ENCODE results near the gene DHRS2. TPM values are rescaled to one million over a fixed set of nuclear protein-coding genes. Genes with fewer than 3 reads are reported as not detected.

The DHRS2 gene
- polyA plus RNA-seq, 4 donors, result 2.0 to 121 (median 57.1) TPM

DNA sequence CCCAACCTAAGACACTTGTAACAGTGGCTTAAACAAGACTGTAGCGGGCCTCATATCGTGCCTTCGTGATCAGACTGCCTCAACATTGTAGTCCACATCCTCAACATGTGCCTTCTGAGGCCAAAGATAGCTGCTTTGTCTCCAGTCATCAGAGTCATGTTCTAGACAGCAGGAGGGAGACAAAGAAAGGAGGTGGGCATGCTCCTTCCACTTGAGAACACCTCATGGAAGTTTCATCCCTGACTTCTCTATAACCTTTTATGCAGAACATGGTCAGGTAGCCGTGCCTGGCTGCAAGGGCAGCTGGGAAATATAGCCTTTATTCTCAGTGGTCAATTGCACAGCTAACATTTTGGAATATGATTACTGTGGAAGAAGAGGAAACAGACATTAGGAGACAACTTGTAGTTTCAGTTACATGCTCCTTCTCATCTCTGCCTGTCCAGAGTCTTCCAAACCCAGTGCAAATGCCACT, 25.3 kb upstream of the DHRS2 start:
- no peak for DNase-seq (ENCODE audit: low read depth in 4 of 4, low spot score in 3 of 4)

GRCh38 chr14:23612354-23612732, 23.8 kb upstream of the DHRS2 start:
- DNase-seq (ENCODE audit: low read depth in 4 of 4, low spot score in 3 of 4), result no peak

DNA sequence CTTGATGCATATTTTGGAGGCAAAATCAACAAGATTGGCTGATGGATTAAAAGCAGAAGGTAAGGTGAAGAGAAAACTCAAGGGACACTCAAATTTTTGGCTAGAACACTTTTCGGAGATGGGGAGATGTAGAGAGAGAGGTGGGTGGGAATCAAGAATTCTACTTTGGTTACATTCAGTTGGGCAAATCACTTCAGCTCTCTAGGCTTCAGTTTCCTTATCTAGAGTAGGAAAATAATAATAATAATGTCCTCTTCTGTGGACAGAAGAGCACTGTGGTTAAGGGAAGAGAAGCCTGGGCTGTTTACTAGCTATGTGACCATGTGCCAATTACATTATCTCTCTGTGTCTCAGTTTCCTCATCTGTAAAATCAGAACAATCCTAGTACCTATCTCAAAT, 23.4 kb upstream of the DHRS2 start:
- DNase-seq (ENCODE audit: low read depth in 4 of 4, low spot score in 3 of 4), result no peak

DNA sequence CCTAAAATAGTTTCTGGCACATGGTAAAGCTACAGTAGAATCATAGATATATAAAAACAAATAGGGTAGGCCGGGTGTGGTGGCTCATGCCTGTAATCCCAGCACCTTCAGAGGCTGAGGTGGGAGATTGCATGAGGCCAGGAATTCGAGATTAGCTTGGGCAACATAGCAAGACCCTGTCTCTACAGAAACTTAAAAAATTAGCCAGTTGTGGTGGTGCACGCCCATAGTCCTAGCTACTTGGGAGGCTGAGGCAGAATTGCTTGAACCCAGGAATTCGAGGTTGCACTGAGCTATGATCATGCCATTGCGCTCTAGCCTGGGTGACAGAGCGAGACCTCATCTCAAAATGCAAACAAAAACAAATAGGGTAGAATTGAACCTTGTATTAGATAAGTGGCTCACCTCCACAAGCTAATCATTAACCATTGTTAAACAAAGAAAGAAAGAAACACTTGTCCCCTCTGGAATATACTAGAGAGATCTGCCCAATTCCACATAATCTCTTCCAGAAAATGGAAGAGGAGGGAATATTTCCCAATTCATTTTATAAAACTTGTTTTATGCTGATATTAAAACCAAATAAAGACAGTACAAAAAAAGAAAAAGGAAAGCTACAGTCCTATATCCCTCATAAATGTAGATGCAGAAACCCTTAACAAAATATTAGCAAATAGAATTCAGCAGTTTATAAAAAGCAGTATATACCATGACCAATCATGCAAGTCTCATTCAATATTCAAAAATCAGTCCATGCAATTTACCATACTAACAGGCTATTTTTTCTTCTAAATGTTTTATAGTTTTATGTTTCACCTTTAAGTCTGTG, 22.7 kb upstream of the DHRS2 start:
- DNase-seq (ENCODE audit: low read depth in 4 of 4, low spot score in 3 of 4), result no peak

DNA sequence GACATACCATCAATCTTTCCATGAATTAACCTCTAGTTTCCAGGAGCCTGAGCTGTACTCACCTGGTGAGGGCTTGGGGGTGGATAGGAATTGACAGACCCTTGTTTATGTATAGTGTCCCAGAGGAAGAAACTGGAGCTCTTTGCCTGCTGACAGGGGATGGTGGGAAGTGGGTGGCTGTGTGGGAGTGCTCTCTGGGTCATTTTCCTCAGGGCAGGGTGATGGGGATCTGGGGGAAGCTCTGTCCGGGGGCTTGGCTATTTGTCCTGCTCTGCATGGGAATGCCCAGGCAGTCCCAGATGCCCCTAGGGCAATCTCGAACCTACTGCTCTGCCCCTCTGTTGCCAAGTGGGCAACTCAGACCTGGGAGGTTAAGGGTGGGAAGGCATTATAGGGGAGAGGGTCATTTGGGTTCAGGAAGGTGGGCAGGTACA, 21.8 kb upstream of the DHRS2 start:
- no peak for DNase-seq (ENCODE audit: low read depth in 4 of 4, low spot score in 3 of 4)

DNA sequence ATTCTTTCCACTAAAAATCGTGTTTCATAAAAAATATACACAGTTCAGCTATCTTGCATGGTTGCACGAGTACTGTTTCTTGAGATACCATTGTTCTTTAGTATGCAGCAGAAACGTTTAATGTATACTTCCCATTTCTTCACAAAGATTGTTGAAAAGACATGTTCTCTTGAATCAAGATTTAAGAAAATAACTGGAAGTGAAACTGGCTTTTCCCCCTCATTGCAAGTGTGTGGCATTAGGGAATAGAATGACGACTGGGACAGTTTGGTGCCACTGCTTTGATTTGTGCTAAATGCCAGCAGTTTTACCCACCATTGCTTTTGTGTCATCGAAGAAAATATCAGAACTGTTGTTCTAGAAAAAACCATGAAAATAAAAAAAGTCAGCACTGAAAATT, 20.3 kb upstream of the DHRS2 start:
- DNase-seq (ENCODE audit: low read depth in 4 of 4, low spot score in 3 of 4), result no peak

GRCh38 chr14:23617539-23617938, 18.6 kb upstream of the DHRS2 start:
- DNase-seq (ENCODE audit: low read depth in 4 of 4, low spot score in 3 of 4), result no peak

DNA sequence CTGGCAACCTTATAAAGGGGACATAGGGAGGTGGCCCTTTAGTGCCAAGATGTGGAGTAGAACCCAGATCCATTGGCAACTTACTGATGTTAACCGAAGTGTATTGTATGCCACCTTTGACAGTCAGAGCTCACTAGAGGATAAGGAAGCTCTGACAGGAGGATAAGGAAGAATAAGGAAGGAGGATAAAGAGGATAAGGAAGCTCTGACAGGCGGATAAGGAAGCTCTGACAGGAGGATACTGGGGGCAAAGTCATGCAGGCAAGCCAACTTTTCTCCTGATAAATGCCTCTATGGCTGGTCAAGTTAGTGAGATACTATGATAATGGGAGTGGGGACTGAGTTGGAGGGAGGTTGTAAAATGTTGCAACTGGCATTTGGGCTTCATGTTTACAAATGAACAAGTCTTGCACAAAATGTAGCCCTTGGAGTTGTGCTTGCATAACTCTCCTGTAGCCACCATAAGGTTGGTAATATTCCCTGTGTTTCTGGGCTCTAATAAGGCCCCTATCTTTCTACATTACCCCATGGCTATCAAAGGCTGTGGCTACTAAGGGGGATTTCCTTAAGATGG, 17.7 kb upstream of the DHRS2 start:
- no peak for DNase-seq (ENCODE audit: low read depth in 4 of 4, low spot score in 3 of 4)

- no peak for DNase-seq (ENCODE audit: low read depth in 4 of 4, low spot score in 3 of 4)
These were observed 15.9 kb upstream of the DHRS2 start for GRCh38 chr14:23620177-23620702.

GRCh38 chr14:23621204-23621931, 14.8 kb upstream of the DHRS2 start:
- no peak for DNase-seq (ENCODE audit: low read depth in 4 of 4, low spot score in 3 of 4)

- DNase-seq (ENCODE audit: low read depth in 4 of 4, low spot score in 3 of 4), result no peak
These were observed 14.0 kb upstream of the DHRS2 start for GRCh38 chr14:23621932-23622730.

GRCh38 chr14:23622990-23623389, 13.2 kb upstream of the DHRS2 start:
- no peak for DNase-seq (ENCODE audit: low read depth in 4 of 4, low spot score in 3 of 4)

GRCh38 chr14:23623962-23624361, 12.2 kb upstream of the DHRS2 start:
- DNase-seq (ENCODE audit: low read depth in 4 of 4, low spot score in 3 of 4), result no peak

DNA sequence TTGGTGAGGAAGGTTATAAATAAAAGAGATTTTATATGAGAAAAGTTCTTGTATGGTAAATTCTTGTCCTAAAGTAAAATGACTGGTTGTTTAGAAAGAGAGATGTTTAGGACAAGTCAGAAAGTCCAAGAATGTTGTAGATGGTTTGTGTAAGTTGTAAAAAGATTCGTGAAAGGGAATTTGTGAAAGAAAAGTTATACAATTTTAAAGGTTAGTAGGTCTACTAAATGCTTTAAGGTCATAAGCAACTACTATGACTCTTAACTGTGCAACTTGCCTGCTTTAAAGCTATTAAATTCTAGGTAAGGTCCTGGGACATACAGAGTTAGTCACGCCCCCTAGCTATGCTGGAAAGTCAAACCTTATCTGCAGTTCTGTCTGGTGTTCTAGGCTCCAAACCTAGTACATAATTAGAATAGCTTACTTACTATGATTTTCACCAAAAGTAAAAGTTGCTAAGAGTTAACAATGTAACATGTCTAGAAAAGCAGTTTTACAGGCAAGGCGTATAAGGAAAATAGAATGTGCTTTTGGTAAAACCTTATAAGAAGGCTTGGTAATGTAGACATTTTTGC, 11.2 kb upstream of the DHRS2 start:
- DNase-seq (ENCODE audit: low read depth in 4 of 4, low spot score in 3 of 4), result no peak

- no peak for DNase-seq (ENCODE audit: low read depth in 4 of 4, low spot score in 3 of 4)
These were observed 9.2 kb upstream of the DHRS2 start for GRCh38 chr14:23626946-23627345.

DNA sequence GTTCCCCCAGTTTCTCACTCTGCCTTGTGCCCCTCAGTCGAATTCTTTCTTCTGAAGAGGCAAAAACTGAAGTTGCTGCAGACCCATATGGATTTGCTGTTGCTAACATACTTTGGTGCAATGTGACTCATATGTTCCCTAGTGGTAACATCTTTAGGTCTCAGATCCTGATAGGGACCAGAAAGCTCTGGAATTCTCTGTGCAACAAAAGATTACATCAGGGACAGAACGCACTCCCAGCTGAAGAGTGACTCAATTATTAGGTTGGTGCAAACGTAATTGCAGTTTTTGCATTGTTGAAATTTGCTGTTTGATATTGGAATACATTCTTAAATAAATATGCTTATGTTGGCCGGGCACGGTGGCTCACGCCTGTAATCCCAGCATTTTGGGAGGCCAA, 8.2 kb upstream of the DHRS2 start:
- no peak for DNase-seq (ENCODE audit: low read depth in 4 of 4, low spot score in 3 of 4)

GRCh38 chr14:23629204-23629603, 7.0 kb upstream of the DHRS2 start:
- no peak for DNase-seq (ENCODE audit: low read depth in 4 of 4, low spot score in 3 of 4)

DNA sequence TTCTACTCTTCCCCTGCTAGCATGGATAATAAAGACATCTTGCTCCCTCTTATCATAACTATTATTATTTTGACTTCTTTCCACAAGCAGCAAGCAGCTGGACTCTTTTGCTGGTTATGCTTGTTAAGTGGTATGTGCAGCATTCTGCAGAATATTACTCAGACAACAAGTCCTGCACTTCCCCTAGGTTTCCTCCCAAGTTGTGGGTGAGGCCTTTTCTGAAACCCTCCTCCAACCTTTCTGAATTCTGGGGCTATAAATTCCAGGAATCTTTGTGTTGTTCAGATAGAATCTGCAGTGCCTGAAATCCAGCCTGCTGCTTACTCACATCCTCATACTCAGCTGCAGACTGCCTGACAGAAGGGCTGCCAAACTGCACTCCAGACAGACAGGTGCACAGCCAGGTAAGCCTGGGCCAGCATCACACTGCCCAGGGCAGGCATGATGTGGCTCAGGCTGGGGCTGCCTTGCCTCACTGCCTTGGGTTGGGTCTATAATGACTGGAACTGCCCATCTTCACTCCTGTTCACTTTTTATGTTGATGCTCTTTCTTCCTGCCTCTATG, 6.2 kb upstream of the DHRS2 start:
- no peak for DNase-seq (ENCODE audit: low read depth in 4 of 4, low spot score in 3 of 4)

DNA sequence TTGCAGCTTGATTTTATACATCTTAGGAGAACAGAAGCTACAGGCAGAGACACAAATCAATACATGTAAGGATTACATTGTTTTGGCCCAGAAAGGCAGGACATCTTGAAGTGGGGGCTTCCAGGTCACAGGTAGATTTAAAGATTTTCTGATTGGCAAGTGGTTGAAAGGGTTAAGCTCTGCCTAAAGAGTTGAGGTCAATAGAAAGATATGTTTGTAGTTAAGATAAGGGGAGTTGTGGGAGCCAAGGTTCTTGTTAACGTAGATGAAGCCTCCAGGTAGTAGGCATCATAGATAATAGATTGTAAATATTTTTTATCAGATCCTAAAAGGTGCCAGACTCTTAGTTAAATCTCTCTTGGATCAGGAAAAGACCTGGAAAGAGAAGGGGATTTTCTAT, 5.5 kb upstream of the DHRS2 start:
- no peak for DNase-seq (ENCODE audit: low read depth in 4 of 4, low spot score in 3 of 4)

DNA sequence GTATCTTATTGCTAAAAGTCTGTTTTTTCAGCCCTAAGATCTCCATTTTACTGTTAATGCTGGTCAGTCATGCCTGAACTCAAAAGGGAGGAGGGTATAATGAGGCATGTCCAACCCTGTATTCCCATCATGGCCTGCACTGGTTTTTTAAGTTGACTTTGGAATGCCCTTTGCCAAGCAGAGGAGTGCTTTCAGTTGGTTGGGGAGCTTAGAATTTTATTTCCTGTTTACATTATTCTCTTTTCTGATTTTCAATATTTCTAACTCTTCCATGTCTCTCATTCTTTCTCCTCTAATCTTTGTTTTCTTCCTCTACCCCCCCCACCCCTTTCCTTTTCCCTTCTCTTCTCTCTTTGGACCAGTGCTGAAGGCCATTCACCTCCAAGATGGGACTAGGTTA, 4.9 kb upstream of the DHRS2 start:
- DNase-seq (ENCODE audit: low read depth in 4 of 4, low spot score in 3 of 4), result no peak

Measured in left renal pelvis (tissue), 4 donors.